CD4-positive, alpha-beta T cell treated with Interleukin-6 at 100 ng/mL for 8 hours (primary cell): ENCODE results near the gene C11orf52.

Source experiments
- DNase-seq: peaks from one replicate; pipeline ENCODE4 v3.0.0-alpha.2; 2020; ENCODE audit warnings: mixed read lengths, low spot score

The C11orf52 gene

GRCh38 chr11:111976119-111976766, 57.5 kb downstream of the C11orf52 start:
- DNase-seq = no peak
